ENCODE measurements around the gene KLK1. TPM values are rescaled to one million over a fixed set of nuclear protein-coding genes. Genes with fewer than 3 reads are reported as not detected.

The KLK1 gene
- total and polyA plus RNA-seq, 2 of the 13 experiments (the other 11 are each of a cell fraction or from before 2014, with no cell fraction given): not detected

- no peak for TF ChIP-seq PREB (CRISPR knock-in tag; IDR thresholded peaks at IDR 0.05)
- TF ChIP-seq KDM2A (CRISPR knock-in tag; IDR thresholded peaks at IDR 0.05; ENCODE audit: borderline replicate concordance, low read depth): peak; percentile 38; the same call in 1 of the 2 replicates
- TF ChIP-seq SATB2 (CRISPR knock-in tag; IDR thresholded peaks at IDR 0.05): no peak
- no peak for TF ChIP-seq NFE2L1 (CRISPR knock-in tag; IDR thresholded peaks at IDR 0.05; ENCODE audit: borderline replicate concordance)
- no peak for TF ChIP-seq TBL1XR1 (IDR thresholded peaks at IDR 0.05; ENCODE audit: borderline replicate concordance, low read length, partially characterized antibody)
- no peak for TF ChIP-seq ZNF709 (CRISPR knock-in tag; IDR thresholded peaks at IDR 0.05)
- no peak for TF ChIP-seq PRDM10 (CRISPR knock-in tag; IDR thresholded peaks at IDR 0.05; ENCODE audit: low read depth)
- no peak for TF ChIP-seq FOXP1 (IDR thresholded peaks at IDR 0.05)
- TF ChIP-seq FOXP1 (CRISPR knock-in tag; IDR thresholded peaks at IDR 0.05): no peak
- TF ChIP-seq BRD4 (CRISPR knock-in tag; IDR thresholded peaks at IDR 0.05): no peak
- no peak for TF ChIP-seq ZNF562 (CRISPR knock-in tag; IDR thresholded peaks at IDR 0.05; ENCODE audit: borderline replicate concordance)
- TF ChIP-seq HNRNPUL1 (IDR thresholded peaks at IDR 0.05; ENCODE audit: low read depth, low read length): no peak
- TF ChIP-seq BORCS8-MEF2B (CRISPR knock-in tag; IDR thresholded peaks at IDR 0.05): no peak
- TF ChIP-seq ZSCAN9 (CRISPR knock-in tag; IDR thresholded peaks at IDR 0.05; ENCODE audit: borderline replicate concordance): no peak; the same call in 1 of the 2 replicates
- TF ChIP-seq HMGXB4 (CRISPR knock-in tag; IDR thresholded peaks at IDR 0.05; ENCODE audit: borderline replicate concordance in 1 of 2, low read depth in 1 of 2): peak; percentile 28 to 48; a peak in 1 of 4 replicates
- TF ChIP-seq ZNF446 (CRISPR knock-in tag; IDR thresholded peaks at IDR 0.05): no peak
- TF ChIP-seq MTF2 (CRISPR knock-in tag; IDR thresholded peaks at IDR 0.05; ENCODE audit: borderline replicate concordance): peak; percentile 57; the same call in 1 of the 2 replicates
- no peak for TF ChIP-seq ZBTB39 (CRISPR knock-in tag; IDR thresholded peaks at IDR 0.05)
- TF ChIP-seq THRA (CRISPR knock-in tag; IDR thresholded peaks at IDR 0.05; ENCODE audit: borderline replicate concordance): no peak
- TF ChIP-seq SIX4 (CRISPR knock-in tag; IDR thresholded peaks at IDR 0.05): no peak
These were observed 12.4 kb upstream of the KLK1 start (continued) for GRCh38 chr19:50835785-50836542.

Measured in HepG2 (cell line).